Inflammatory macrophage treated with lipopolysaccharide for 1 hour (primary cell): Measurements from ENCODE around the gene LIPC.
"Not testable (repeated sequence)": the region's sequence is repeated elsewhere in the genome, so short reads cannot be mapped to it uniquely, and the experiment has no call there.

Experiments used
- DNase-seq, 2 donors: peaks; one replicate each; pipeline ENCODE4 v3.0.0-alpha.2; 2020 to 2022

The LIPC gene

DNA sequence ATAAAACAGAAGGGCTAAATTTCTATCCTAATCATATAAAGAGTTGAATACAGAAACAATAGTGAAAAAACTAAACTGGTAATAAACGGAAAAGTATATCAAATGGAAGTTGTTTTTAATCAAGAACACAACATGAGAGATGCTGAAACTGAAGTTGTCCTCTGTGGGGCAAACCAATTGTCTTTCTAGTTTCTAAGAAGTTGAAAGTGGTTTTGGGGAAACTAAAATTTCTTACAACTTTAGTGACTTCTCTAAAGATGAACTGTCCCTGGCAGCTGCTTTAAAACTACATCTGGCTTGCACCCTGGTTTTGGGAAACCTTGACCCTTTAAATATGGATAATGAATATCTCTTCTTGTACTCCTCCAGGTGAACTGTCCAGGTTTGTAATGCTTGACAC, 162.1 kb downstream of the LIPC start:
- peak in 1 of 2 donors; percentile 29 for DNase-seq

GRCh38 chr15:58594898-58595297, 163.1 kb downstream of the LIPC start:
- DNase-seq = no peak

GRCh38 chr15:58595516-58596263, 163.9 kb downstream of the LIPC start:
- DNase-seq = peak; percentile 24 to 53

- DNase-seq = peak; percentile 40 to 49
These were observed 166.4 kb downstream of the LIPC start for GRCh38 chr15:58597943-58598828.

GRCh38 chr15:58598829-58599210, 167.0 kb downstream of the LIPC start:
- no peak for DNase-seq

GRCh38 chr15:58602823-58603222, 171.0 kb downstream of the LIPC start:
- DNase-seq = no peak

- not testable (repeated sequence) for DNase-seq
These were observed 172.1 kb downstream of the LIPC start for GRCh38 chr15:58603927-58604326.

DNA sequence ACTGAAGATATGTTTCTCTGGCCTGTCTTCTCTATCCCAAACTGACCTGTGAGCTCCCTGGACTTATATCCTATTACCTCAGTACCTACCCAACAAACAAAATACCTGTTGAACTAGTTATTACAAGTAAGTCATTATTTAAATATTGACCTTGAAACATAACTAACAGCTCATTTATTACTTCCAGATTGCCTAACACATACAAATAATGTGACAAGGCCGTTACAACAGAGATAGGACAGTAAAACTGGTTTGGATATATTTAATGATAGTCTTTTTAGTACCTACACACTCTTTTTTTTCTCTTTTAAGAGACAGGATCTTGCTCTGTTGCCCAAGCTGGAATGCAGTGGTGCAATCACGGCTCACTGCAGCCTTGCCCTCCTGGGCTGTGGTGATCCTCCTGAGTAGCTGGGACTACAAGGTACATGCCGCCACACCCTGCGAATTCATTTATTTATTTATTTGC, 172.7 kb downstream of the LIPC start:
- no peak for DNase-seq

- peak; percentile 65 to 86 for DNase-seq
These were observed 174.2 kb downstream of the LIPC start for GRCh38 chr15:58605931-58606530.

- no peak for DNase-seq
These were observed 174.8 kb downstream of the LIPC start for GRCh38 chr15:58606577-58607080.

GRCh38 chr15:58608129-58608590, 176.4 kb downstream of the LIPC start:
- DNase-seq = peak; percentile 51 to 54

- no peak for DNase-seq
These were observed 176.9 kb downstream of the LIPC start for GRCh38 chr15:58608711-58609110.

DNA sequence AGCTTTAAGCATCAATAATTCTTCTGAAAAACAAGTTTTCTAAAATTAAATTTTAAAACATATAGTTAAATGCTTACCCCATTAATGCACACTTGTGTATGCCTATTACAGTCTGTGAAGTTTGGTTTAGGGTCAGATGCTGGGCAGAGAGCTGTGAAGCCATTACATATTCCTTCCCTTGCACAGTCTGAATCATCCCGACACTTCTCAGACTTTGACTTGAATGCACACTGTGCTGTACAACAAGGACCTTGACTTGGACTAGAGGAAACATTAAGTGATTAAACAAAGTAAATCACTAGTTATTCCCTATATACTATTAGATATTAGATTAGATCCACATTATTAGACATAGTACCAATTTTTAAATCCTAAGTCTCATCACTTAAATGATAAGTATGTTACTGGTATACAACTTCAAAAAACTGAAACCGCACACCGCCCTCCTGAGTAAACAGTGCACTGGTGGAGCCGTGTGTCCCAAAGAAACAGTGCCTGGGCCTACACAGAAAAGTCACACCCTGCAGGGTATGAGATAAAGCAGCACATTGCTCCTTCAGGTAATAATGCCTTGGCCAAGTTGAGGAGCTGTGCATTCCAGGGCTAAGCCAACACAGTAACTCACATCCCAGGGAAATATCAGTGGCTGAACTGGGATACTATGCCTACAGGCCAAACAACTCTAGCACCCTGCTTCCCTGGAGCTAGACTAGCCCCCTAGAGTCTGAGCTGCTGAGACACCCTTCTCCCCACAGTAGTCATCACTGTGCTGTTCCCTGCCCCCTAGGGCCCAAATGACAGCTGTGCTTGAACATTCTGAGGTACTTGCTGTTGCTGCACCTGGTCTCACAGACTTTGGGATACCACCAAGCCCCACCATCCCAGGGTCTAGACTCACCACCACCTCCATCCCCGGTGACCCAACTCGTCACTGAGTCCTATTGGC, 180.2 kb downstream of the LIPC start:
- DNase-seq = no peak

DNA sequence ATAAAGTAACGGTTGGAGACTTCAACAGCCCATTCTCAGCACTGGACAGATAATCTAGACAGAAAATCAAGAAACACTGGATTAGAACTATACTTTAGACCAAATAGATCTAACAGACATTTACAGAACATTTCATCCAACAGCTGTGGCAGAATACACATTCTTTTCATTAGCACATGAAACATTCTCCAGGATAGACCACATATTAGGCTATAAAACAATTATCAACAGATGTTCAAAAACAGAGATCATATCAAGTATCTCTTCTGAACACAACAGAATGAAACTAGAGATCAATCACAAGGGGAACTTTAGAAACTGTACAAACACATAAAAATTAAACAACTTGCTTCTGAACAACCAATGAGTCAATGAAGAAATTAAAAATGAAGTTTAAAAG, 184.4 kb downstream of the LIPC start:
- DNase-seq = no peak
